Eye (tissue), 1 donor: ENCODE data around the gene SDF2L1.
"Not testable (repeated sequence)": the region's sequence is repeated elsewhere in the genome, so short reads cannot be mapped to it uniquely, and the experiment has no call there.

Experiments
- DNase-seq: peaks from one replicate; pipeline ENCODE4 v3.0.0-alpha.2; 2015

The SDF2L1 gene

DNA sequence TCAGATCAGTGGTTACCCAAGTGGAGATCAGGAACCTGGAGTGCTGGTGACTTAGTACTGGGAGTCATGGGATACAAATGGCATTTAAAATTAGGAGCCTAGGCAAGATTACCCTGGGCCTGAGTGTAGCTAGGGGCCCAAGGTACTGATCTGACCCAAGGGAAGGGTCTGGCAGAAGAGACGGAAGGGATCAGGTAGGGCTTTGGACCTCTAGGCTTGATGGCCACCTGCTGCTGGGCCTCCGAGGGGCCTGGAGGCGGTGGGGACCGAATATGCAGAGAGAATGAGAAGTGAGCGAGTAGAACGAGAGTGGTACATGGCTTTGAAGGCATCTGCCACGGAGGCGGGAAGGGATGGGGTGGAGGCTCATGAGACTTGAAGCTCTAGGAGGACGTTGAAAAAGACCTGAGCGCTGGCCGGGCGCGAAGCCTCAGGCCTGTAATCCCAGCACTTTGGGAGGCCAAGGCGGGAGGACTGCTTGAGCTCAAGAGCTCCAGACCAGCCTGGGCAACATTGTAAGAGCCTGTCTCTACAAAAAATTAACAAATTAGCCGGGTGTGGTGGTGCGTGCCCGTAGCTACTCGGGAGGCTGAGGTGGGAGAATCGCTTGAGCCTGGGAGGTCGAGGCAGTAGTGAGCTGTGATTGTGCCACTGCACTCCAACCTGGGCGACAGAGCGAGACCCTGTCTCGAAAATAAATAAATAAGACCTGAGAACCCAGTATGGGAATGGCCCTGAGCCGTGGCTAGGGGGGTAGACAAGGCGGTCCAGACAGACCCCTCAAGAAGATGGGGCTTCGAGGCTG is 23.1 kb downstream of the SDF2L1 start:
- DNase-seq = no peak

DNA sequence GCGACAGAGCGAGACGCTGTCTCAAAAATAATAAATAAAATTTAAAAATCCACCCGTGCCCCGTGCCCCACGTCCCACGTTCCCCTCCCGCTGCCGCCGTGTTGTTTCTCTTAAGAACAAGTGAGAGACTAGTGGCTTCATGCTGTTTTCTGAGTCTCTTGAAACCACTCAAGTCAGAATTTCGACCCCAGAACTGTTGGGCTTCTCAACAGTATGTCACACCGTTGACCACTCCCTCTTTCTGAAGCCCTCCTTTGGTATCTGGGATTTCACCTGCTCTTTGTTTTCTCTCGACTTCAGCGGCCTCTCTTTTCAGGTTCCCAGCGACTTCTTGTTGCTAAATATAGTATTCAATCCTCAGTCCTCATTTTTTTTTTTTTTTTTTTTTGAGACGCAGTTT is 24.7 kb downstream of the SDF2L1 start:
- no peak for DNase-seq

DNA sequence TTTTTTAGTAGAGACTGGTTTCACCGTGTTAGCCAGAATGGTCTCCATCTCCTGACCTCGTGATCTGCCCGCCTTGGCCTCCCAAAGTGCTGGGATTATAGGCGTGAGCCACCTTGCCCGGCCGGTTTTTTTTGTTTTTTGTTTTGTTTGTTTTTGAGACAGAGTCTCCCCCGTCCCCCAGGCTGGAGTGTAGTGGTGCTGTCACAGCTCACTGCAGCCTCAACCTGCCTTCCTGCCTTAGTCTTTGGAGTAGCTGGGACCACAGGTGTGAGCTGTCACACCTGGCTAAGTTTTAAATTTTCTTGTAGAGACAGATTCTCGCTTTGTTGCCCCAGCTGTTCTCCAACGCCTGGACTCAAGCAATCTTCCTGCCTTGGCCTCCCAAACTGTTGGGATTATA is 26.9 kb downstream of the SDF2L1 start:
- DNase-seq = no peak

DNA sequence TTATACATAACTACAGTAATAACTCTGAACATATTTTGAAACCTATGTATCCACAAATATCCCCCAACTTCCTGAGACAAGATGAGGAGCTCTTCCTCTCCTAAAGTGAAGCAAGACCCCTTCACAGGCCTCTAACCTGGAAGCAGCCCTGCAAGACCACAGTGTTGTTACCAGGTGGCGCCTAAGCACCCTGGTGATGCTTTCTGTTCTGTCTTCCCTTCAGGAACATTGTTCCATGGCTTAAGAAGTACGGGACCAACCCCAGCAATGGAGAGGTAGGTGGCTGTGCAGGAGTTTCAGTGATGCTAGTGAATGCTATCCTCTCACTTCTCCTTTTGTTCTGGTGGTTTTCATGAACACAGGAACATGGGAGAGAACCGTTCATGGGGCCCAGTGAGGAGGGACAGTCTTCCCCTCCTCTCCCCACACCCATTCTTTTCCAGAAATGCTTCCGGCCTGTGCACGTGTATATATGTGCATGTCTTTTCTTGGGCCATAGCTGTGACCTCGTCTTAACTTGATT is 30.1 kb downstream of the SDF2L1 start:
- DNase-seq = no peak

DNA sequence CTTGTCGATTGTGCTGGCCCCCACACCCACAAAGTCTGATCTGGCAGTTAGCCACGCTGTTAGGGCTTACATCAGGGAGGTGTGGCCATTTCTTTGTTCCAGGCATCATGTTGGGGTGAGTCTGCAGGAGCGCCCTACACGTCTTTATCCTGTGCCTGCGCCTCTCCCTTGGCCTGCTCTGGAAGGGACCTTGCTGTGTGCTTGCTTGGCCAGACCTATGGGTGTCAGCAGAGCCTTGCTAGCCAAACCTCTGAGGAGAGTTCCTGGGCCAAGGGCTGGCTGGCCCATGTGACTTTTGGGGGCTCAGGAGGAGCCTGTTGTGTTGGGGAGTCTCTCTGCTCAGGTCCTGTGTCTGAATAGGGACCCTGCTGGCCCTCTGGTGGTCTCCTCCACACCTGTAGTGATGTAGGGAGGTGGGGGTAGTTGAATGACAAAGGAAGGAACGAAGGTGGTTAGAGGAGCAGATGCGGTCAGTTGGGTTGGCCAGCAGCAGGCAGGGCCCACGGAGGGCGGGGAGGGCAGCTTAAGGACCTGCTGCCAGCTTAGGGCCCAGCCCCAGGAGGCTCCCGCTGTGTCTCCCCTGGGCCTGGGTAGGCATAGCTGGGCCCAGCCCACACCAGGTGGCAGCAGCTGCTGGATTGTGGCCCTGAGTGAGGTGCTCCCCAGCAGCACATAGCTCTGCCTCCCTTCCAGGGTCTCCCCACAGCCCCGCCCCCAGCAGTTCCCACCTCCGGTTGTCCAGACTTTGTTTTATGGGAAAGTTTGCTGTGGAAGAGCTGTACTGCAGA is 31.6 kb downstream of the SDF2L1 start:
- no peak for DNase-seq

DNA sequence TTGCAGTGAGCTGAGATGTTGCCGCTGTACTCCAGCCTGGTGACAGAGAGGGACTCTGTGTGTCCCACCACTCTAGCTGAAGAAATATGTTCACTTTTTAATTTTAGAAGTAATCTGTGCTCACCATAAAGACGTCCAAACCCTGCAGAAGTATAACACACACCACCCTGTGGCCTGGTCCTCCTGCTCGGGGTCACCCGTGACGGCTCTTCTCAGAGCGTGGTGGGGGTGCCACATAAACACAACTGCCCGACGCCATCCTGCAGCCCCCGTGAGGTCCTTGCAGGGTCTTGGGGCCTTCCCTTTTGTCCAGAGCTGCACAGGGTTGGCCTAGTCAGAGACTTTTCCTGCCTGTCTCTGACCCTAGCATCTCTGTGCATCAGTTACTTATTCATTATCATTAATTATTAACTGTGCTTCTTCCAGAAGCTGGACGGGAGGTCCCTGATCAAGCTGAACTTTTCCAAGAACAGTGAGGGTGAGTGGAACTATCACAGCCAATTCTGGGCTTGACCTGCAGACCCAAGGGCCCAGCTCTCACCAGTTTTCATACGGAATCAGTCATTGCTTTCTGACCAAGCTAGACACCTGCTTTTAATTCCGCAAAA is 32.6 kb downstream of the SDF2L1 start:
- DNase-seq = no peak

DNA sequence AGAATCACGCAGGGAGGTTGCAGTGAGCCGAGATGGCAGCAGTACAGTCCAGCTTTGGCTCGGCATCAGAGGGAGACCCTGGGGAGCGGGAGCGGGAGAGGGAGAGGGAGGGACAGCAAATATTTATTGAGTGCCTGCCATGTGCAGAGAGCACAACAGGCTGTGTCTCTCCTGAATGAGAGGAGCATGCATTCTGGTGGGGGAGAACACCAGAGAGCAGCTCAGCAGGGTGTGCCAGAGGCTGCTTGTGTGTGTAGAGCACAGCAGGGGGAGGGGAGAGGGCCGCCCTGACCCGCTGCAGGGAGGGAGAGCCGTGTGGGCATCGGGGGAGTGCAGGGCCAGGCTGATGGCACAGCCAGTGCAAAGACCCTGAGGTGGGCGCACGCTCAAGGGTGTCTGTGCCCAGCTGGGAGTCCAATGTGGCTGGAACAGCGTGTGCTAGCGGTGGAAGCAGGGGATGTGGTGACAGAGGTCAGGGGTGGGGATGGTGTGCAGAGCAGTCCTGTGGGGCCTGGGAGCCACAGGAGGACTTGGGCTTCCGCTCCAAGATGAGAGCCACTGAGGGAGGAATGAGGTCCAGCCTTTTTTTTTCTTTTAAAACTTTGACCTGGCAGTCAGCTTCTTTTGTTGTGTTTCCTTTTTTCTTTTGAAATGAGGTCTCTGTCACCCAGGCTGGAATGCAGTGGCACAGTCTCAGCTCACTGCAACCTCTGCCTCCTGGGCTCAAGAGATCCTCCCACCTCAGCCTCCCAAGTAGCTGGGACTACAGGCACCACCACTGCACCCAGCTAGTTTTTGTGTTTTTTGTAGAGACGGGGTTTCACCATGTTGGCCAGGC is 35.7 kb downstream of the SDF2L1 start:
- no peak for DNase-seq

DNA sequence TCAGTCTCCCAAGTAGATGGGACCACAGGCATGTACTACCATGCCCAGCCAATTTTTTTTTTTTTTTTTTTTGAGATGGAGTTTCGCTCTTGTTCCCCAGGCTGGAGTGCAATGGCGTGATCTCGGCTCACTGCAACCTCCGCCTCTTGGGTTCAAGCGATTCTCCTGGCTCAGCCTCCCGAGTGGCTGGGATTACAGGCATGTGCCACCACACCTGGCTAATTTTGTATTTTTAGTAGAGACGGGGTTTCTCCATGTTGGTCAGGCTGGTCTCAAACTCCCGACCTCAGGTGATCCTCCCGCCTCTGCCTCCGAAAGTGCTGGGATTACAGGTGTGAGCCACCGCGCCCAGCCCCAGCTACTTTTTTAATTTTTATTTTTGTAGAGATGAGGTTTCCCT is 36.7 kb downstream of the SDF2L1 start:
- DNase-seq = not testable (repeated sequence)

DNA sequence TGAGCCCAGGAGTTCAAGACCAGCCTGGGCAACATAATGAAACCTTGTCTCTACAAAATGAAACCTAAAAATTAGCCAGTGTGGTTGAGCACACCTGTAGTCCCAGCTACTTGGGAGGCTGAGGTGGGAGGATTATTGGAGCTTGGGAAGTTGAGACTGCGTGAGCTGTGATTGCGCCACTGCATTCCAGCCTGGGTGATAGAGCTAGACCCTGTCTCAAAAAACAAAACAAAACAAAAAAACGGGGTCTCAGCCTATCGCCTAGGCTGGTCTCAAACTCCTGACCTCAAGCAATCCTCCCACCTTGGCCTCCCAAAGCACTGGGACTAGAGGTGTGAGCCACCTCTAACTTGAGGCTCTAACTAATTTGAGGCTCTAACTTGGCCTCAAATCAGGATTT is 37.3 kb downstream of the SDF2L1 start:
- no peak for DNase-seq

DNA sequence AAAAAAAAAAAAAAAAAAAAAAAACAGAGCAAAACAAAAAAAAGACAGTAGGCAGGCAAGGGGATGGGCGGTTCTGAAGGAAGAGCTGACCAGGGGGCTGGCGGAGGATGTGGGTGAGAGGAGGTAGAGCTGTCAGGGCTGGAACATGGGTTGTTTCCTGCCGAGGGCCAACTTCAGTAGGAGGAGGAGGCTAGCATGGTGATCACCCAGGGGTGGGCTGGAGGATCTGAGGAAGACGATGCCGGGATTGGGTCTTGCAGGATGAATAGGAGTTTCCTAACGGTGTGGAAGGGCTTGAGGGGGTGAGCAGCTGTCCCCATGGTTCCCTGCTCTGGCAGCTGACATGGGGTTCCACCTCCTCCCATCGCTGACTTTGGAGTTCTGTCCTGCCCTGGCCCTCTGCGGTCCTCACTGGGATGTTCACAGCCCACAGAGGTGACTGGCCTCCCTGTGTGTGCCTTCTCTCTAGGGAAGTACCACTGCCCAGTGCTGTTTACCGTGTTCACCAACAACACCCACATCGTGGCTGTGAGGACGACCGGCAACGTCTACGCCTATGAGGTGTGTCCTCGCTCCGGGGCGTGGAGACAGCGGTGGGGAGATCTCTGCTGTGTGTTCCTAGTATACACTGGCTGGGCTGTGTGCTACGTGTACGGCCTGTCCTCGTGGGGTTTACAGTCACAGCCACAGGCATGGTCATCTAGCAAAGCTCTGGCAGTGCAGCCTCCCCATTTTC is 38.9 kb downstream of the SDF2L1 start:
- DNase-seq = no peak

DNA sequence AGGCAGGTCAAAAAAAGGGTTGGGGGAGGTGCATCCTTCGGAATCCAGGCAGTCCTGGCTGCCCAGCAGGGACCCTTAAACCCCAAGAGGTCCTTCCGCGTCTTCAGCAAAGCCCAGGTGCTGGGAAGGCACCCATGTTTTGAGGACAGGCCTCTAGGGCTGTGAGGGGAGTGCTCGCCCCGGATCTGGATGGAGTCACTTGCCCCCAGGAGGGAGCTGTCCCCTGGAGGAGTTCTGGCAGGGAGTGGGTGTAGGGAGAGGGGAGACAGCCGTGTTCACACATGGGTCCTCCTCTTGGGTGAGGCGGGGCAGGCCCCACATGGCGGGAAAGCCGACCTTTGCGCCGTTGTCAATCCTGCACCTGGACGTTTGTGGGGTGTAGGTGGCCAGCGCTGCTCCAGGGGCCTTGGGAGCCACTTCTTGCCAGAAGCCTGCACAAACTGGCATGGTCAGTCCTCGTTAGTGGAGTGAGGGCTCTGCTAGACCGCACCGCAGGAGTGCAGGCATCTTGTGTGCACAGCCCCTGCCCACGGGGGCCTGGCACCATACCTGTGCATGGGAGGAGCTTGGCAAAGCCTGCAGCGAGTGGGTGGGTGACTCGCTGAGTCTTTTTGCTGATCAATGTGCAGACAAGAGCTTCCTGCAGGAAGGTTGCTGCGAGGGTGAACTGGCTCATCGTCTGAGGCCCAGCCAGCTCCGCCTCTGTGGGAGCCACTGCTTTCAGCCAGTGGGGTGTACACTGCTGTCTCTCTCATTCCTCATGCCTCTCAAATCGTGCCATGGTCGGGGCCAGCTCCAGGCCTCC is 39.7 kb downstream of the SDF2L1 start:
- DNase-seq = no peak

DNA sequence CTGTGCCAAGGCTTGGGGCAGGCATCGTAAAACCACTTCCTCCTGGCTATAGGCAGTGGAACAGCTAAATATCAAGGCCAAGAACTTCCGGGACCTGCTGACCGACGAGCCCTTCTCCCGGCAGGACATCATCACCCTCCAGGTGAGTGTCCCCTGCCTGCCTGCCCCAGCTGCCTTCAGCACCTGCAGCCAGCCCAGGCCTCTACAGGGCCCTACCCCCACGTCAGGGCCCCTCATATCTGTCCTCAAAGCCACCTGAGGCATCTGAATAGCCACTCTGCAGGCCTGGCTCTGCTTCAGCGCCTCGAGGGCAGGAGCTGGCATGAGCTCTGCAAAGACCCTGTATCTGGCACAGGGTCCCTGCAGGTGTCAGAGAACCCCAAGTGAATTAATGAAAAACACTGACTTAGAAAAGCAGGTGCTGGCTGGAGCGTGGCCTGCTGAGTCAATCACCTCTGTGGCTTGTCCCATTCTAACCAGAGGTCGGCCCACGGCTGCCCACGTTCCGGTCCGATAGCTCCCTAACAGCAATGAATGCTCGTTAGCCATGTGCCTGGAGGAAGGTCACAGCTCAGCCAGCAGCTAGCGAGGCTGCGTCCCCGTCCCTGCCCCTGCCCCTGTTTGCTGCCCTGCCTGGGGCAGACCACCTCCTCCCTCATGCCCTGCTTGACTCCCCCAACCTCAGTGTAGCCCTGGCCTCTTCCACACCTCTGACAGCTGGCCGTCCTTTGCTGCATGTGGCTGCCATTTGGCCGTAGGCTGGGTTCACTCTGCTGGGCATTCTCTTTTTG is 40.5 kb downstream of the SDF2L1 start:
- no peak for DNase-seq

DNA sequence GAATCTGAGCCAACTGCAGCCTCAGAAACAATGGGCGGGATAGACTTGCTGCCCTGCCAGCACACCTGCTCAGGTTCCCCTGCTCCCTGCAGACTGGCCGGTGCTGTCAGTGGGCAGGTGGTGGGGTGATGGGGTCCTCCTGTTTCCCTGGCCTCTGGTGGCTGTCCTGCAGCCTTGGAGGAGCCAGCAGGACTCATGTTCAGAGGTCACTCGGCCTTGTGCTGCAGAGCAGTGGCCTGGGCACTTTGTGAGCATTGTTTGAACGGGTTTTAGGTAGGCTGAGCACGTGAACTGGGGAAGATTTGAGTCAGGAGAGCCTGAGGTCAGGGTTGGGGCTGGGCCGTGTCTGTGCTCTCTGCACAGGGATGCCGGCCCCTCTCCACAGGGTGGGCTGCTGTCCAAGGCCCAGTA is 41.3 kb downstream of the SDF2L1 start:
- DNase-seq = no peak

DNA sequence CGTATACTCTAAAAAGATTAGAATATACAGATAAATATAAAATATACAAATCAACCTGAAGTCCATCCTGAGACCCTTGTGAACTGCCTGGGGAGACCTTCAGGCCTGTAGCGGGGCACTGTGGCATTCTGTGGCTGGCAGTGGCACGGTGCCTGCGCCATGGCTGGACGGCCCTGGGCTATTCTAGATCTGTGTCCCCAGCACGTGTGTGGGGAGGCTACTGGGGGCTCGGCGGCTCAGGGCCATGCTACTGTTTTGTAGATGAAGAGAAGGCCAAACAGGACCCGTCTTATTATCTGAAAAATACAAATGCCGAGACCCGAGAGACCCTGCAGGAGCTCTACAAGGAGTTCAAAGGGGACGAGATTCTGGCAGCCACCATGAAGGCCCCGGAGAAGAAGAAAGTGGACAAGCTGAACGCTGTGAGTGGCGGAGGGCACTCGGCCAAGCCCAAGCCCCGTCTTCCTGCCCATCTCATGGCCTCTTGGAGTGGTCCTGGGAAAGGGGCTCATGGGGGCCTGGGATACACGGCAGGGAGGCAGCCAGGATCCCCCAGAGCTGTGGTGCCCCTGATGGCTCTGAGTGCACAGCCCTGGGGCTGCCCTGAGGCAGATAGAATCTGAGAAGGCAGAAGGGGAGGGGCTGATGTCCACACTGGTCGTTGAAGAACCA is 42.5 kb downstream of the SDF2L1 start:
- no peak for DNase-seq

DNA sequence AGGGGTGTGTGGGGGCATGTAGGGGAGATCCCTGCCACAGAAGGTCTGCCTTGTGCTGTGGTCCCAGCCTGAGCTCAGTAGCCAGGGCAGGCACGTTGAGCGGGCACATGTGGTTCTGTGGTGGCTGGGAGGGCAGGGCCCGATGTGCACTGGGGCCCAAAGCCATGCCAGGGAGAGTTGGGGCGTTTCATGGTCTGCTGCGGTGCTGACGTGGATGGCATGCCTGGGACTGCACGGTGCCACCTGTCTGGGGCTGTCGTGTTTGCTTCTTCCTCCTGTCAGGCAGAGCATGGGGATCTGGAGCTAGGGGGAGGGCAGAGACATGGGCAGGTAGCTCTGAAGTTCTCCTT is 43.0 kb downstream of the SDF2L1 start:
- DNase-seq = no peak

DNA sequence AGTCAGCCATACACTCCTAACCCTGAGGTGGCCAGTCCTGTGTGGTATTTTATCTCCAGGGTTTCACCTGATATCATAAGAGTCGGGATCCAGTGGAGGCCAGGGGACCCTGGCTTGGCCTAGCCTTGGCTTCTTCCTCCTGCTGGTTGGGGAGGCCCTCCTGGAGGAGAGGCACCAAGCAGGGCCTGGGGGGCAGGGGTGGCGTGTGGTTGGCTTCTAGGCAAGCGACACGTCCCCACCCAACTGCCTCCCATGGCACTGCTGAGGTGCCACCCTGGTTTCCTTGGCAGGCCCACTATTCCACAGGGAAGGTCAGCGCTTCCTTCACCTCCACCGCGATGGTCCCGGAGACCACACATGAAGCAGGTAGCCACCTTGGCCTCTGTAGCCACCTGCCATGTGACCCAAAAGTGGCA is 44.1 kb downstream of the SDF2L1 start:
- DNase-seq = no peak

DNA sequence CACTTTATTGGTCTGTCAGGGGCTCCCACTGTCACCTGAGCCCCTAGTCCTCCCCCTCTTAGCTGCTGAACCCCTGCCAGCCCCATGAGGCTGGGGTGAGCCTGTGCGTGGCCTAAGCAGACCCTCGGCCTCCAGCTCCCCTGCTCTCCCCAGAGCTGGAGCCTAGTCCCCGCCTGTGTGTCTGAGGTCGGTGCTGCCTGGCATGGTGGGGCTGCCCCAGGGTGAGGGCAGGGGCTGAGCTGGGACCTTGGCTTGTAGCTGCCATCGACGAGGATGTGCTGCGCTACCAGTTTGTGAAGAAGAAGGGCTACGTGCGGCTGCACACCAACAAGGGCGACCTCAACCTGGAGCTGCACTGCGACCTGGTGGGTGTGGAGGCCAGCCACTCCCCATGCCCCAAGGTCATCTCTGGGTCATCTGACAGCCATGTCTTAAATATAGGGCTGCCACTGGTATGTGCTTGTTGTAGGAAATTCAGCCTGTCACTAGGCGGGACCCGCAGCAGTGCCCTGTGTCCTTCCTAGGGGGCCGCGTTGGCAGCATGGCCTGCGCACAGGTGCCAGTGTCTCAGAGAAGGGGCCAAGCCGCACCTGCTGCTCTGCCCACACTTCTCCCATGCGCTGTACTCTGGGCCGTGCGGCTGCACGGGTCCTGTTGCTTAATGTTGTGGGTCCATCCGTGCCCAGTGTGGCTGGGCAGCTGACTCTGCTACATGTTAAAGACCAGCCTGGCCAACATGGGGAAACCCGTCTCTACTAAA is 44.7 kb downstream of the SDF2L1 start:
- no peak for DNase-seq

DNA sequence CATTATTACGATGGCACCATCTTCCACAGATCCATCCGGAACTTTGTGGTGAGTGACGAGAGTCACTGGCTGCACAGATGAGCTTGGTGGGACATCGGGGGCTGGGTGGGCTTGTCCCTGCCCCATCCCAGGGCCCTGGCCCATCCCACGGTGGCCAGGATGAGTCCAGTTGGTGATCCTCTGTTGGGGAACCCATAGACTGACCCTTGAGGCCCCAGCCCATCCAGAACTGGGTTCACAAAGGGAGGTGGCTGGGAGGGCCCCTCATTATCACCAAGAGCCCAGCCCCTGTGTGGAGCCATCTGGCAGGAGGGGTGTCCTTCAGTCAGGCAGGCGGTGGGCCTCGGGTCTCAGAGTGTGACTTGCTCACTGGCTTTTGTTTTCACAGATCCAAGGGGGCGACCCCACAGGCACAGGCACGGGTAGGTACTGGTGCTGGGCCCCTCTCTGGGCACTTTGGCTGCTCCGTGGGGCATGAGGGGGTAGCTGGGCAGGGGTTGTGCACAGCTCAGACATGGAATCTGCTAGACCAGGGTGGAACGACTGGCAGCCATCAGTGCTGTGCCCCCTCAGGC is 45.7 kb downstream of the SDF2L1 start:
- no peak for DNase-seq

DNA sequence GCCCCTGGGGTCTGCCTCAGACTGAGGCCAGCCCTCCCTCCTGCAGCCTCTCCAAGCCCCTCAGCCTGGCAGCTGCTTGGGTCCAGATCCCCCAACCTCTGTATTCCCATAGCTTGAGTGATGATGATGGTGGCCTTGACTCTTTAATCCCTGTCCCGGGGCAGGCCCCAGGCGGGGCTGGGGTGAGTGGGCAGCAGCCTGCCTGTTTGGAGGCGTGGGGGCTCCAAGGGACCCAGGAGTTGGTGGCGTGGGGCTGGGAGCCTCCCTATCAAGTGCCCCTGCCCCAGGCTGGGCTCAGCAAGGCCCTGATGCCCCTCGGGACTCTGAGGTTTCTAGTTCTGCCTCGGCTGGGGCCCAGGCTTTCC is 46.2 kb downstream of the SDF2L1 start:
- no peak for DNase-seq
